GM21526 (cell line): ENCODE results near the gene CYTH1.
"Not testable (repeated sequence)": the region's sequence is repeated elsewhere in the genome, so short reads cannot be mapped to it uniquely, and the experiment has no call there.

Experiments used
- ATAC-seq: cut with Tn5 transposase; IDR thresholded peaks from one replicate; pipeline ENCODE4 v1.9.1; 2021; ENCODE audit warnings: moderate library complexity; ENCODE audit not compliant: unreplicated experiment, low FRiP score

The CYTH1 gene

DNA sequence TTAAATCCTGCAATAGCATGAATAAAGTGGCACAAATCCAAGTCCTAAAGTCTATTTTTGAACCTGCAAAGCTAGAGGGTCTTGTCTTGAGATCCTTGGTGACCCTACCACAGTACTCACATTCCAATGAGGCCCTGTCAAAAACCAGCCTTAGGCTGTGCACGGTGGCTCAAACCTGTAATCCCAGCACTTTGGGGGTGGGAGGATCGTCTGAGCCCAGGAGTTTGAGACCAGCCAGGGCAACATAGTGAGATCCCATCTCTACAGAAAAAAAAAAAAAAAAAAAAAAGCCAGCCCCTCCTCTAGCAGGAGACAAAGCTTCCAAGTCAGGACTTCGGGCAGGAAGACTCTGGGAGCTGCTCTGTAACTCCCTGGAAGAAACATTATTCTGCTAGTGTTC, 16.3 kb downstream of the CYTH1 start:
- ATAC-seq = no peak

GRCh38 chr17:78764871-78765270, 17.2 kb downstream of the CYTH1 start:
- no peak for ATAC-seq

DNA sequence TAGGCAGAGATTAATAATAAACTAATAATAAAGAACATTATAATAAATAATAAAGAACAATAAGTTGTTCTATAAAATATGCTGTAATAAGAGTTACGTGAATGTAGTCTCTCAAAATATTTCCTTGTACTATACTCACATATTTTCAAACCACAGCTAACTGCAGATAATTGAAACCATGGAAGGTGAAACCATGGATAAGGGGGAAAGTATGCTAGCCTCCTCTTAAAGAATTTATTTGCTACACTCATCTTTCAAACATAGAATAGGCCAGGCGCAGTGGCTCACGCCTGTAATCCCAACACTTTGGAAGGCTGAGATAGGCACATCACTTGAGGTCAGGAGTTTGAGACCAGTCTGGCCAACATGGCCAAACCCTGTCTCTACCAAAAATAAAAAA, 18.5 kb downstream of the CYTH1 start:
- no peak for ATAC-seq

DNA sequence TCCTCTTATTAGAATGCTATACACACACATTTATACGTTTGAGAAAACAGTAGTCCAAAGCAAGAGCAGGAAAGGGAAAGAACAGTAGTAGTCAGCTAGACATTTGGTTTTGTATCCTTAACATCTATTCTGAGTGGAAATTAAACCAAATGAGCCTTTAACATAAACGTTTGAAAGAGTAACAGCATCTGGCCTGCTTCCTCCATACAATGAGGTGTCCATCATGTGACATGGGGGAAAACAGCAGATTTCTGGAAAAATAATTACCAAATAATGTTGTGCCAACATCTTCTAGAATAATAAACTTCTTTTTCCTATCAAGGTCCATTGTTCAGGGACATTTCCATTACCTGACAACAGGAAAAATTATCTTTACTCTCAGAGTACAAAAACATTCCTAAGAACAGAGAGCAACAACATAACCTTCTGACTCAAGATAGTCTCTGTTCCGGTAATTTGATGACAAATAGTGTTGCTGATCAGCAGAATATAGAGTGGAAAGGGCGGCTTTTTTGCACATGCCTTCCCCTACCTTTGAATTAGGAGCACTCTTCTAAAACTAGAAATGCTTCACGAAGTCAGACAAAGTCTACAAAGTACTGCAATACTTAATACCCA, 20.2 kb downstream of the CYTH1 start:
- no peak for ATAC-seq

GRCh38 chr17:78759969-78760352, 22.1 kb downstream of the CYTH1 start:
- no peak for ATAC-seq

DNA sequence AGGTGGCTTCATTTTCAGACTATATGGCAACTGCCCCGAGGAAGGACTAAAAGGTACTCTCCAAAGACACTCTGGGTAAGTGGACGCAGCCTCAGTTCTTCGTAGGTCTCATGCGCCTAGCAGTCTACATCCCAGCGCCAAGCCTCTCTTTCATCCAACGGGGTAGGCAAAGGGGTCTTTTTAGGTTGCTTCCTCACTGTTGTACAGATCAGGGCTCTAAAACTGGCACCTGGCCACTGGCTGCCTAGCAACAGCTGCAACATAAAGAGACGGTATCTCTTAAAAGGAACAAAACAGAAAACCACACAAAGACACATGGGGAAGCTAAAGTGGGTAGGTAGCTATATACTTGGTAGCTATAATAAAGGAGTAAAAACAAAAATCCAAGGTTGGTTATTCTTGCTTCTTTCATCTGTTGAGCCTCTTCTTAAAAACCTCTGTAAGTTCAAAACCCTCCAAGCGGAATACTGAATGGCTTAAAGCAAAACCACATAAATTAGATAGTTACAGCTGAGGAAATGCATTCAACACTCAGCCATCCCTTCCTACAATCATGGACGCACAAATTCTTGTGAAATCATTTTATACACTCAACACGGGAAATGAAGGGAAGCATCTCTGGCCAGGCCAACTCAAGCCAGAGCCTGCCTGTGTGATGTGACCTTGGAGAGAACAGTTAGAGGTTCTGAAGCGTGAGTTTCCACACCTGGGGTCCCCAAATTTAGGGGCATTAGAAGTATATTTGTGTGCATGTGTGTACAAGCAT, 22.7 kb downstream of the CYTH1 start:
- no peak for ATAC-seq

GRCh38 chr17:78753316-78754250, 28.5 kb downstream of the CYTH1 start:
- no peak for ATAC-seq

- ATAC-seq = no peak
Measured at GRCh38 chr17:78751447-78752161, 30.5 kb downstream of the CYTH1 start.

GRCh38 chr17:78751000-78751399, 31.1 kb downstream of the CYTH1 start:
- not testable (repeated sequence) for ATAC-seq

DNA sequence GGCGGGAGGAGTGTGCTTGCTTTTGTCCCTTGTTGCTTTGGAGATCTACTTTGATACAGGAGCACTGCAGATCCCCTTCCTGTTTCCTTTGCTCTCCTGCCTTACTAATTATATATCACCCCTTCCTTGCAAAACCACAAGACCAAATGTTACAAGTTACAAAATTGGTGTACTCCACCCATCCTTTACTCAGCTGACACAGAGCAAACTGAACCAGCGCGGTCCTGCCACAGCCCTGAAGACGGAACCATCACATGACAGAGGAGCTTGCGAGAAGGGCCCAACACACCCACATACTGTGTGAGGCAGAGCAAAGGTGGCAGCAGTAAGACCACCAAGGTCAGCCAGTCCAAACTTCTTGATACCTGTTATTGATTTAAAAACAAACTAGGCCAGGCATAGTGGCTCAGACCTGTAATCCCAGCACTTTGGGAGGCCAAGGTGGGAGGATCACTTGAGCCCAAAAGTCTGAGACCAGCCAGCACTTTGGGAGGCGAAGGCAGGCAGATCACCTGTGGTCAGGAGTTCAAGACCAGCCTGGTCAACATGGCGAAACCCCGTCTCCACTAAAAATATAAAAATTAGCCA, 33.2 kb downstream of the CYTH1 start:
- ATAC-seq = no peak

DNA sequence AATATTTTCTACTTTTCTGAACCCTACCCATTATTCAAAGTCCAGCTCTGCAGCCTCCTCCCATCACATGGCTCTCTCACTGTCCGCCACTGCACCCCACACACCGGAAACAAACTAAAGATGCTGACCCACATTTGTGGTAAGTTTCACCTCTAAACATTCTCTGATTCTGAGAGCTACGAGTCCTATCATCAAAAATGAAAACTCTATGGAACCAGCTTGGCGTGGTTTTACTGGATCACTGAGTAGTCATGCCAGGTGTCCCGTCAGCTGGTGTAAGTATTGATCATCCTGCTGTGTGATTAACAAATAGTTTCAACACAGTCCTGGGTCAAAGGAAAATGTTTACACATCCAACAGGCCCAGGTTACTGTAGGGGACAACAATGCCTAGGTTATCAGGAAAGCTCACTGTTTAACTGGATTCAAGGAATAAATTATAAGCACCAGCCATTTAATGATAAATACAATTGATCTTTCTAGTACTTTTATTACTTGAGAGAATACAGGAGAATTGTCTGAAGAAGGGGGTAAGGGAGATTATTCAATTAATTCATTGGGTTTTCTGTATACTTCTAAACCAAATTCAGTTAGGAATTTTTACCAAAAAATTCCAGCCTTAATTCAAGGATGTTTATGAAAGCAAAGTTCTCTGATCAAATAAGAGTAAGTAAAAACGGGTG, 33.9 kb downstream of the CYTH1 start:
- ATAC-seq = peak; percentile 42

DNA sequence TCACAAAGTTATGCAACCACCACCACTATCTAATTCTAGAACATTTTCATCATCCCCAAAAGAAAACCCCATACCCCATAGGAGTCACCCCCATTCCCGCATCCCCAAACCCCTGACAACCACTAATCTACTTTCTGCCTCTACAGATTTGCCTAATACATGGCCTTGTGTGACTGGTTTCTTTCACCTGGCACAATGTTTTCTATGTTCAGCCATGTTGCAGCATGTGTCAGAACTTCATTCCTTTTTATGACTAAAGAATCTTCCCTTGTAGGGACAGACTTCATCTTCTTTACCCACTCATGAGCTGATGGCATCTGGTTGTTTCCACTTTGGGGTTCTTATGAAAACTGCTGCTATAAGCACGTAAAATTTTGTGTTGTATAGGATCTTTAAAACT, 34.6 kb downstream of the CYTH1 start:
- ATAC-seq = no peak

GRCh38 chr17:78746949-78747269, 35.2 kb downstream of the CYTH1 start:
- no peak for ATAC-seq

- no peak for ATAC-seq
Measured at GRCh38 chr17:78746263-78746948, 35.7 kb downstream of the CYTH1 start.

GRCh38 chr17:78745407-78746088, 36.5 kb downstream of the CYTH1 start:
- no peak for ATAC-seq

DNA sequence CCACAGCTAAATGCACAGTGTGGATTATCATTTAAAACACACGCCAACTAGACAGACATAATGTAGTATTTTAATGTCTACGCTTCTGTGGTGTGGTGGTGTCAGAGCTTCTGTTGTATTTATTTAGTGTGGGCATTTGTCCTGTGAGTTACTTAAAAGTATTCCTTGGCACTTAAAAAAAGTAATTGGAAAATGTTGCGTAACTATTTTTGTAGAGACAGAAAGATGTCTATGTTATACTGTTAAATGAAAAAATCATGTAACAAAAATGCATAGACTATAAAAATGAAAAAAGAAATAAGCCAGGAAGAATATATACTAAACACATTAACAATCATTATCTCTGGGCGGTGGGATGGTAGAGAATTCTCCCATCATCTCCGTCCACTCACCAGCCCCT, 39.2 kb downstream of the CYTH1 start:
- ATAC-seq = no peak

GRCh38 chr17:78741644-78742284, 40.3 kb downstream of the CYTH1 start:
- no peak for ATAC-seq

- no peak for ATAC-seq
Measured at GRCh38 chr17:78739331-78739931, 42.6 kb downstream of the CYTH1 start.
